ENCODE data around the gene GPR31.

The GPR31 gene

DNA sequence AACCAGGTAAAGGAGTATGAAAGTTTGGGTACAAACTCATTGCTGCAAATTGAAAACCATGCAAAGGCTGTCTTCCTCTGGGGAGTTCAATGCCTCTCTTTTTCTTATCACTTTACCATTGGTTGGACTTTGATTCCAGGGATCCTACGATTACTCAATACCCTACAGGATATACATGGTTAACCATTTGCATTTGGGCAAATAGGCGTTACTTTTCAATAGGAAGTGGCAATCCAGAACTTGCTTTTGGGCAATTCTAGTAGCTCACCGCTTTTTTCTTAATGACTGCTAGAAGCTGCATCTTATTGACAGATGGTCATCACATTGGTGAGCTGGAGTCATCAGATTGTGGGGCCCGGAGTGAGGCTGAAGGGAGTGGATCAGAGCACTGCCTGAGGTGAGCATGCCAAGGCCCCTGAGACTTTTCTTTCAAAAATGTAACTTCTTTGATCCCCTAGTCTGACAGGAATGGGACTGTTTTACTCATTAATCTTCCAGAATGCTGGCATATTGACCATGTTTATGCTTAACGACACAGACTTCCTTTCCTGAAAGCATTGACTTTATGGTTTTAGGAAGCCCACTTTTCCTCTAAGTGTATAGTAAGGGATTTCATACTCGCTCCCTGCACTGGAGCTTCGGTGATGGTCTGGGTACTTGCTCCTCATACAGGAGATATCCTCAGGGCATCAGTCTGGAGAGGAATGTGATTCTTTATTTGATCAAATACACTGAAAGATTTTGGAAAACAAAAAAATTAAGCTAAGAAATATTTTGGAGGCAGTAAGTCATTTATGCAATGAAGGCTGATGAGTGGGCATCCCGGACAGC lies 34.7 kb downstream of the GPR31 start, which contains the start of gene CCR6:
TSS of gene CCR6 (plus strand) at position 270 of the 831 bp plus-strand sequence. CDS start 13,039 bp downstream, outside the sequence.
- CTCF ChIA-PET: interaction anchor here (1.6 kb wide), 2 partner anchors 18 to 19 kb away, joined by 4 to 6 read pairs; no protein-coding TSS in a partner anchor
- Histone ChIP-seq H3K27ac (ENCODE audit: extremely low read depth, low read depth, low read length) (no peak within 1 kb of the TSS), H3K36me3 (ENCODE audit: control insufficient read depth in 2 of 2, insufficient read depth in 1 of 2, low read length in 2 of 2) (no peaks in the 10 kb centered on the region), H3K9me3 (ENCODE audit: control insufficient read depth, insufficient read depth, low read depth, low read length) (no peaks in the 10 kb centered on the region), H3K4me3 (ENCODE audit: low read depth, low read length) (no peak within 1 kb of the TSS), H3K4me1 (ENCODE audit: control insufficient read depth, insufficient read depth, low read length) (no peaks in the 10 kb centered on the region)
- POLR2A ChIA-PET: interaction anchor here (0.6 kb wide), 1 partner anchor 35 kb away, joined by 3 read pairs; no protein-coding TSS in a partner anchor
- no peak for TF ChIP-seq ZNF274 (IDR thresholded peaks at IDR 0.05; ENCODE audit: low read length)
- no peak for TF ChIP-seq ZNF274 (tag by site-specific recombination; IDR thresholded peaks at IDR 0.05; ENCODE audit: borderline replicate concordance)
- no peak for TF ChIP-seq ZNF433 (tag by site-specific recombination; IDR thresholded peaks at IDR 0.05; ENCODE audit: low read depth)
- no peak for TF ChIP-seq SCRT1 (tag by site-specific recombination; IDR thresholded peaks at IDR 0.05; ENCODE audit: borderline replicate concordance)
- no peak for TF ChIP-seq ZNF423 (tag by site-specific recombination; IDR thresholded peaks at IDR 0.05)
- TF ChIP-seq ZNF311 (tag by site-specific recombination; IDR thresholded peaks at IDR 0.05; ENCODE audit: borderline replicate concordance): no peak
- TF ChIP-seq, protein P1, sequence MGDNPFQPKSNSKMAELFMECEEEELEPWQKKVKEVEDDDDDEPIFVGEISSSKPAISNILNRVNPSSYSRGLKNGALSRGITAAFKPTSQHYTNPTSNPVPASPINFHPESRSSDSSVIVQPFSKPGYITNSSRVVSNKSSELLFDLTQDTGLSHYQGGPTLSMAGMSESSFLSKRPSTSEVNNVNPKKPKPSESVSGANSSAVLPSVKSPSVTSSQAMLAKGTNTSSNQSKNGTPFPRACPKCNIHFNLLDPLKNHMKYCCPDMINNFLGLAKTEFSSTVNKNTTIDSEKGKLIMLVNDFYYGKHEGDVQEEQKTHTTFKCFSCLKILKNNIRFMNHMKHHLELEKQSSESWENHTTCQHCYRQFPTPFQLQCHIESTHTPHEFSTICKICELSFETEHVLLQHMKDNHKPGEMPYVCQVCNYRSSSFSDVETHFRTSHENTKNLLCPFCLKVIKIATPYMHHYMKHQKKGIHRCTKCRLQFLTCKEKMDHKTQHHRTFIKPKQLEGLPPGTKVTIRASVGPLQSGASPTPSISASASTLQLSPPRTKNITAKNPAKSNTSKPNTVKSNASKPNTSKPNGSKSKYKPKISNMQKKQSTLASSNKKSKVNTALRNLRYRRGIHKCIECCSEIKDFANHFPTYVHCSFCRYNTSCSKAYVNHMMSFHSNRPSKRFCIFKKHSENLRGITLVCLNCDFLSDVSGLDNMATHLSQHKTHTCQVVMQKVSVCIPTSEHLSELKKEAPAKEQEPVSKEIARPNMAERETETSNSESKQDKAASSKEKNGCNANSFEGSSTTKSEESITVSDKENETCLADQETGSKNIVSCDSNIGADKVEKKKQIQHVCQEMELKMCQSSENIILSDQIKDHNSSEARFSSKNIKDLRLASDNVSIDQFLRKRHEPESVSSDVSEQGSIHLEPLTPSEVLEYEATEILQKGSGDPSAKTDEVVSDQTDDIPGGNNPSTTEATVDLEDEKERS (tag by site-specific recombination; IDR thresholded peaks at IDR 0.05): no peak
- TF ChIP-seq ZBTB1 (tag by site-specific recombination; IDR thresholded peaks at IDR 0.05): no peak
- TF ChIP-seq PRDM1 (tag by site-specific recombination; IDR thresholded peaks at IDR 0.05): no peak
- TF ChIP-seq, protein P2, sequence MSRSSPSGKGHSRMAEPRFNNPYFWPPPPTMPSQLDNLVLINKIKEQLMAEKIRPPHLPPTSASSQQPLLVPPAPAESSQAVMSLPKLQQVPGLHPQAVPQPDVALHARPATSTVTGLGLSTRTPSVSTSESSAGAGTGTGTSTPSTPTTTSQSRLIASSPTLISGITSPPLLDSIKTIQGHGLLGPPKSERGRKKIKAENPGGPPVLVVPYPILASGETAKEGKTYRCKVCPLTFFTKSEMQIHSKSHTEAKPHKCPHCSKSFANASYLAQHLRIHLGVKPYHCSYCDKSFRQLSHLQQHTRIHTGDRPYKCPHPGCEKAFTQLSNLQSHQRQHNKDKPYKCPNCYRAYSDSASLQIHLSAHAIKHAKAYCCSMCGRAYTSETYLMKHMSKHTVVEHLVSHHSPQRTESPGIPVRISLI (tag by site-specific recombination; IDR thresholded peaks at IDR 0.05): no peak

DNA sequence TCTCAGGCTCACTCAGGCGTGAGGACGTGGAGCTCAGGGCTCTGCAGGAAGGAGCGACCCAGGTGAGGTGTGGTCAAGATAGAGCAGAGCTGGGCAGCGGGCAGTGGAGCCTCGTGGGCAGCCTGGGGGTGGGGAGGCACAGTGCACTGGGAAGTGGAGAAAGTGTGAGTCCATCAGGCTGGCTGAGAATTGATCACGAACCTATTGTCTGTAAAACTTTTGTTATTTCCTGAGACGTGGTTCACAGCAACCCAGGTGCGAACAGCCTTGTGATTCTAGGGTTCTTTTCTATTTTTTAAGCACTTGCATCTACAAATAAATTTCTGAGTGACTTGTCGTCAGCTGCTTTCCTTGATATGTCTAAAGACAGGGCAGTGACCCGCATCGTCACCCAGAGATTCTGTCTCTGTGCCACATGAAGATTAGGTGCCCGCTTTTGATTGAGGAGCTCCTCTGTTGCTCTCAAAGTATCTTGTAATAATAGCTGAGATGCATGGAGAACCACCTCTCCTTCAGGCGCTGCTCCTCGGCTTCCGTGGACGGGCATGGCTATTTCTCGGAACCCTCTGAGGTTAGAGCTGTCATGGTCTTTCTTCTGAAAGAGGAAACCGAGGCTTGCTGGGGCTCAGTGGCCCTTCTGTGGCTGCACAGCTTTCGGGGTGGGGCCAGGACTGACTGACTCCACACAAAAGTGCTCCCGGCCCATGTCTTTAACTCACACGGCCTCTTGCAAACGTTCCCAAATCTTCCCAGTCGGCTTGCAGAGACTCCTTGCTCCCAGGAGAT lies 35.5 kb downstream of the GPR31 start:
- Histone ChIP-seq H3K4me1 (ENCODE audit: control insufficient read depth, insufficient read depth, low read length) (no peaks in the 10 kb centered on the region), H3K27ac (ENCODE audit: extremely low read depth, low read depth, low read length) (no peak overlapping the region), H3K36me3 (ENCODE audit: control insufficient read depth in 2 of 2, insufficient read depth in 1 of 2, low read length in 2 of 2) (no peaks in the 10 kb centered on the region), H3K4me3 (ENCODE audit: low read depth, low read length) (no peak overlapping the region), H3K9me3 (ENCODE audit: control insufficient read depth, insufficient read depth, low read depth, low read length) (no peaks in the 10 kb centered on the region)
- ChIA-PET CTCF (interaction anchor here (0.6 to 1.4 kb wide), 2 partner anchors 20 to 133 kb away, joined by 3 to 6 read pairs; no protein-coding TSS in a partner anchor), POLR2A (interaction anchor here (0.6 kb wide), 1 partner anchor 34 kb away, joined by 3 read pairs; no protein-coding TSS in a partner anchor)
- TF ChIP-seq, protein P3, sequence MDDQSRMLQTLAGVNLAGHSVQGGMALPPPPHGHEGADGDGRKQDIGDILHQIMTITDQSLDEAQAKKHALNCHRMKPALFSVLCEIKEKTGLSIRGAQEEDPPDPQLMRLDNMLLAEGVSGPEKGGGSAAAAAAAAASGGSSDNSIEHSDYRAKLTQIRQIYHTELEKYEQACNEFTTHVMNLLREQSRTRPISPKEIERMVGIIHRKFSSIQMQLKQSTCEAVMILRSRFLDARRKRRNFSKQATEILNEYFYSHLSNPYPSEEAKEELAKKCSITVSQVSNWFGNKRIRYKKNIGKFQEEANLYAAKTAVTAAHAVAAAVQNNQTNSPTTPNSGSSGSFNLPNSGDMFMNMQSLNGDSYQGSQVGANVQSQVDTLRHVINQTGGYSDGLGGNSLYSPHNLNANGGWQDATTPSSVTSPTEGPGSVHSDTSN (CRISPR knock-in tag; IDR thresholded peaks at IDR 0.05): no peak
- no peak for TF ChIP-seq YY1 (tag by site-specific recombination; IDR thresholded peaks at IDR 0.05)
- TF ChIP-seq HOXD13 (CRISPR knock-in tag; IDR thresholded peaks at IDR 0.05; ENCODE audit: borderline replicate concordance): no peak
- TF ChIP-seq, protein P4, sequence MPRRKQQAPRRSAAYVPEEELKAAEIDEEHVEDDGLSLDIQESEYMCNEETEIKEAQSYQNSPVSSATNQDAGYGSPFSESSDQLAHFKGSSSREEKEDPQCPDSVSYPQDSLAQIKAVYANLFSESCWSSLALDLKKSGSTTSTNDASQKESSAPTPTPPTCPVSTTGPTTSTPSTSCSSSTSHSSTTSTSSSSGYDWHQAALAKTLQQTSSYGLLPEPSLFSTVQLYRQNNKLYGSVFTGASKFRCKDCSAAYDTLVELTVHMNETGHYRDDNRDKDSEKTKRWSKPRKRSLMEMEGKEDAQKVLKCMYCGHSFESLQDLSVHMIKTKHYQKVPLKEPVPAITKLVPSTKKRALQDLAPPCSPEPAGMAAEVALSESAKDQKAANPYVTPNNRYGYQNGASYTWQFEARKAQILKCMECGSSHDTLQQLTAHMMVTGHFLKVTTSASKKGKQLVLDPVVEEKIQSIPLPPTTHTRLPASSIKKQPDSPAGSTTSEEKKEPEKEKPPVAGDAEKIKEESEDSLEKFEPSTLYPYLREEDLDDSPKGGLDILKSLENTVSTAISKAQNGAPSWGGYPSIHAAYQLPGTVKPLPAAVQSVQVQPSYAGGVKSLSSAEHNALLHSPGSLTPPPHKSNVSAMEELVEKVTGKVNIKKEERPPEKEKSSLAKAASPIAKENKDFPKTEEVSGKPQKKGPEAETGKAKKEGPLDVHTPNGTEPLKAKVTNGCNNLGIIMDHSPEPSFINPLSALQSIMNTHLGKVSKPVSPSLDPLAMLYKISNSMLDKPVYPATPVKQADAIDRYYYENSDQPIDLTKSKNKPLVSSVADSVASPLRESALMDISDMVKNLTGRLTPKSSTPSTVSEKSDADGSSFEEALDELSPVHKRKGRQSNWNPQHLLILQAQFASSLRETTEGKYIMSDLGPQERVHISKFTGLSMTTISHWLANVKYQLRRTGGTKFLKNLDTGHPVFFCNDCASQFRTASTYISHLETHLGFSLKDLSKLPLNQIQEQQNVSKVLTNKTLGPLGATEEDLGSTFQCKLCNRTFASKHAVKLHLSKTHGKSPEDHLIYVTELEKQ (tag by site-specific recombination; IDR thresholded peaks at IDR 0.05; ENCODE audit: borderline replicate concordance): no peak
- TF ChIP-seq ZNF202 (tag by site-specific recombination; IDR thresholded peaks at IDR 0.05; ENCODE audit: borderline replicate concordance): no peak
- TF ChIP-seq ZNF114 (tag by site-specific recombination; IDR thresholded peaks at IDR 0.05): no peak
- no peak for TF ChIP-seq ZNF624 (tag by site-specific recombination; IDR thresholded peaks at IDR 0.05)
- TF ChIP-seq ZNF302 (tag by site-specific recombination; IDR thresholded peaks at IDR 0.05; ENCODE audit: low read depth): no peak
- no peak for TF ChIP-seq ZNF138 (tag by site-specific recombination; IDR thresholded peaks at IDR 0.05; ENCODE audit: borderline replicate concordance)
